ENCODE data around the gene BMP2K. TPM values are rescaled to one million over a fixed set of nuclear protein-coding genes. Genes with fewer than 3 reads are reported as not detected.

Gene BMP2K
- total and polyA plus RNA-seq, 2 of the 8 experiments (the other 6 are each of a cell fraction or from before 2014, with no cell fraction given): 15.6 to 24.1 TPM

- no peak overlapping the region for H2BK20ac ChIP-seq (ENCODE audit: low read length)
- no peak overlapping the region for H3K4me2 ChIP-seq (ENCODE audit: insufficient read depth in 1 of 2, low read depth in 2 of 2, low read length in 2 of 2)
- H3K23me2 ChIP-seq (ENCODE audit: low read depth, low read length): no peaks in the 10 kb centered on the region
- H2BK12ac ChIP-seq (ENCODE audit: low read depth, low read length): no peak overlapping the region
- H4K8ac ChIP-seq (ENCODE audit: extremely low read depth, insufficient read depth, low read length): no peak overlapping the region
- DNase-seq (ENCODE audit: low read depth in 1 of 2, low spot score in 2 of 2): no peak
- no peaks in the 10 kb centered on the region for H3K27me3 ChIP-seq (replicated peaks in 1 of 4; ENCODE audit: control insufficient read depth in 3 of 4, extremely low read depth in 1 of 4, insufficient read depth in 3 of 4, low read length in 3 of 4)
- H4K20me1 ChIP-seq (replicated peaks in 1 of 2; ENCODE audit: control insufficient read depth in 1 of 2, insufficient read depth in 2 of 2, low read length in 2 of 2): no peaks in the 10 kb centered on the region
- no peak for FAIRE-seq
- H3K9ac ChIP-seq (replicated peaks in 1 of 4; ENCODE audit: extremely low read depth in 1 of 4, low read depth in 3 of 4, low read length in 3 of 4): no peak overlapping the region
- TF ChIP-seq HDAC2 (IDR thresholded peaks at IDR 0.05; ENCODE audit: borderline replicate concordance in 1 of 2, low read depth in 2 of 2, low read length in 2 of 2): no peak
- TF ChIP-seq EZH2 (IDR thresholded peaks at IDR 0.05; ENCODE audit: low read depth, low read length, severe bottlenecking): no peak
- TF ChIP-seq, protein P1, sequence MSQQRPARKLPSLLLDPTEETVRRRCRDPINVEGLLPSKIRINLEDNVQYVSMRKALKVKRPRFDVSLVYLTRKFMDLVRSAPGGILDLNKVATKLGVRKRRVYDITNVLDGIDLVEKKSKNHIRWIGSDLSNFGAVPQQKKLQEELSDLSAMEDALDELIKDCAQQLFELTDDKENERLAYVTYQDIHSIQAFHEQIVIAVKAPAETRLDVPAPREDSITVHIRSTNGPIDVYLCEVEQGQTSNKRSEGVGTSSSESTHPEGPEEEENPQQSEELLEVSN (IDR thresholded peaks at IDR 0.05): no peak
- no peak for TF ChIP-seq RAD21 (IDR thresholded peaks at IDR 0.05 in 1 of 2, conservative IDR thresholded peaks at IDR 0.05 in 1 of 2; ENCODE audit: low read depth in 2 of 2, low read length in 2 of 2)
- TF ChIP-seq KDM5A (IDR thresholded peaks at IDR 0.05; ENCODE audit: low read length): no peak
- no peak for TF ChIP-seq BRCA1 (IDR thresholded peaks at IDR 0.05; ENCODE audit: low read depth, low read length)
- TF ChIP-seq RBBP5 (IDR thresholded peaks at IDR 0.05; ENCODE audit: borderline replicate concordance, low read depth, low read length): no peak
- no peak for TF ChIP-seq FOSL1 (IDR thresholded peaks at IDR 0.05; ENCODE audit: insufficient read depth, low read depth, low read length)
- no peak for TF ChIP-seq MAFK (IDR thresholded peaks at IDR 0.05; ENCODE audit: low read depth, low read length)
- TF ChIP-seq SP4 (IDR thresholded peaks at IDR 0.05; ENCODE audit: low read length): no peak
- no peak overlapping the region for H2BK15ac ChIP-seq (ENCODE audit: low read length)
- no peak overlapping the region for H3K56ac ChIP-seq (replicated peaks; ENCODE audit: insufficient read length, low read depth, low read length)
- H2AFZ ChIP-seq (ENCODE audit: low read length): no peak overlapping the region
- POLR2A ChIA-PET (ENCODE audit: partially characterized antibody): no interaction called here
- H2AK5ac ChIP-seq (ENCODE audit: low read depth, low read length): no peak overlapping the region
- H3K9me3 ChIP-seq (ENCODE audit: insufficient read depth in 2 of 2, low read depth in 1 of 2, low read length in 1 of 2): no peaks in the 10 kb centered on the region
- H3K79me2 ChIP-seq (ENCODE audit: control insufficient read depth in 1 of 2, insufficient read depth in 2 of 2, low read length in 2 of 2): no peaks in the 10 kb centered on the region
- 70% methylated on average over 1 of the region's 1 CpG; no CpG with 5 or more reads in 1 of the 2 experiments for WGBS, 2 experiments (ENCODE audit: extremely low coverage in 1 of 2, insufficient coverage in 1 of 2, insufficient read length in 1 of 2, insufficient replicate concordance in 2 of 2, low coverage in 1 of 2, low lambda C conversion rate in 2 of 2, missing lambda C conversion rate in 1 of 2)
- no peaks in the 10 kb centered on the region for H3K4me1 ChIP-seq (replicated peaks in 1 of 4; ENCODE audit: control insufficient read depth in 3 of 4, insufficient read depth in 4 of 4, low read length in 3 of 4)
- H3K79me1 ChIP-seq (ENCODE audit: low read depth, low read length): no peaks in the 10 kb centered on the region
- no peak overlapping the region for H3K14ac ChIP-seq (ENCODE audit: insufficient read length)
- H3K4me3 ChIP-seq (ENCODE audit: extremely low read depth in 1 of 4, insufficient read depth in 2 of 4, low read depth in 3 of 4, low read length in 4 of 4): no peak overlapping the region
- H2BK5ac ChIP-seq (ENCODE audit: low read depth, low read length): no peak overlapping the region
- no peak overlapping the region for H3K27ac ChIP-seq (ENCODE audit: low read depth, low read length)
- no peaks in the 10 kb centered on the region for H3K36me3 ChIP-seq (ENCODE audit: control insufficient read depth in 2 of 4, insufficient read depth in 4 of 4, low read length in 3 of 4)
- H4K5ac ChIP-seq (ENCODE audit: insufficient read length, low read depth, low read length): no peak overlapping the region
- CTCF ChIA-PET (ENCODE audit: partially characterized antibody): no interaction called here
- no peak overlapping the region for H4K91ac ChIP-seq (replicated peaks; ENCODE audit: insufficient read length, low read length)
- H3K23ac ChIP-seq (ENCODE audit: insufficient read length): no peak overlapping the region
- H3K4ac ChIP-seq (replicated peaks; ENCODE audit: insufficient read length, low read depth, low read length): no peak overlapping the region
- no peak overlapping the region for H3K18ac ChIP-seq (ENCODE audit: extremely low read depth, low read length)
- no peak overlapping the region for H2BK120ac ChIP-seq (replicated peaks; ENCODE audit: low read depth, low read length)
Measured at GRCh38 chr4:78949735-78950134, 173.6 kb downstream of the BMP2K start.
